ENCODE data around the gene ZNF646. TPM values are rescaled to one million over a fixed set of nuclear protein-coding genes. Genes with fewer than 3 reads are reported as not detected.

The ZNF646 gene
- total and polyA plus RNA-seq, 2 of the 13 experiments (the other 11 are each of a cell fraction or from before 2014, with no cell fraction given): 3.4 to 10.9 TPM

DNA sequence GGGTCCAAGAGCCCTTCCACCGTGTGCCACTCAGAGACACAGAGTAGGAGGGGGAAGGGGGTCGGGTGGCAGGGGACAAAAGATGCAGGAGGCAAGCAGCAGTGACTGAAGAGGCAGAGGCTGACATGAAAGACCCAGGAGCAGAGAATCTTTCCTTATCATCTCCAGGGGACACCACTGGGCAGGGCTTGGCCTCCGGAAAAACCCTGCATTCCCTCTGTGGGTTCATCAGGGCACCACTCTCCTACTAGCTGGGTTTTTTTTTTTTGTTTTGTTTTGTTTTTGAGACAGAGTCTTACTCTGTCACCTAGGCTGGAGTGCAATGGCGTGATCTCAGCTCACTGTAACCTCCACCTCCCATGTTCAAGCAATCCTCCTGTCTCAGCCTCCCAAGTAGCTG is 42.9 kb upstream of the ZNF646 start:
- intact Hi-C loops (cut with micrococcal nuclease; ENCODE audit: unreplicated experiment) (no loop called here), in situ Hi-C loops (cut with HindIII; ENCODE audit: extremely low pct_ligation_motif_present, low pct_unique_long_range_greater_than_20kb) (loop anchor here (5.0 kb wide), 1 partner anchor 41 kb away; the partner anchor contains the start of genes ZNF646 and ZNF668)
- no peak for TF ChIP-seq ZMAT3 (CRISPR knock-in tag; conservative IDR thresholded peaks at IDR 0.05)
- peak; percentile 89 for TF ChIP-seq ZNF770 (CRISPR knock-in tag; IDR thresholded peaks at IDR 0.05)
- no peaks in the 10 kb centered on the region for H3K9me3 ChIP-seq (ENCODE audit: low read length)
- no peak overlapping the region for H3K9ac ChIP-seq (ENCODE audit: insufficient read depth, low read depth, low read length)
- H3K27me3 ChIP-seq (ENCODE audit: control insufficient read depth in 1 of 2, insufficient read depth in 2 of 2, low read length in 2 of 2): no peaks in the 10 kb centered on the region; a peak in 1 of 5 replicates
- DNase-seq (ENCODE audit: low spot score): no peak
- H3K79me2 ChIP-seq (ENCODE audit: insufficient read depth, low read length): peaks cover 5% of the 10 kb centered on the region
- H4K20me1 ChIP-seq (ENCODE audit: insufficient read depth, low read length): peaks cover 4% of the 10 kb centered on the region; the same call in 1 of the 2 replicates
- H3K4me2 ChIP-seq (ENCODE audit: low read depth, low read length): no peak overlapping the region
- ChIA-PET POLR2A (interaction anchor here (0.8 to 2.0 kb wide), 5 partner anchors 33 to 148 kb away, joined by 3 to 5 read pairs (median 4); partner anchors contain the start of genes FUS and KAT8), CTCF (ENCODE audit: low intra/inter-chr PET ratio, low total read pairs) (no interaction called here)
- peaks cover 0 to 4% of the 10 kb centered on the region in 2 experiments; a peak in 4 of 5 replicates for H3K36me3 ChIP-seq (replicated peaks in 1 of 2; ENCODE audit: control insufficient read depth in 1 of 2, insufficient read depth in 2 of 2, low read length in 2 of 2)
- FAIRE-seq: no peak
- no peak overlapping the region for H2AFZ ChIP-seq (ENCODE audit: low read length)
- no peak overlapping the region for H3K27ac ChIP-seq (ENCODE audit: extremely low read length, insufficient read depth, low read length)
- 34% methylated on average over 4 of the region's 4 CpGs for WGBS (ENCODE audit: low lambda C conversion rate)
- no peak for ATAC-seq
- H3K4me1 ChIP-seq (ENCODE audit: insufficient read depth, low read length): peaks cover 43% of the 10 kb centered on the region
- no peak overlapping the region for H3K4me3 ChIP-seq (replicated peaks in 1 of 3; ENCODE audit: insufficient read depth in 1 of 3, low read depth in 2 of 3, low read length in 3 of 3)
- BruUV-seq (replicated peaks): no TSS peak
